OCI-LY7 (cell line): ENCODE results near the gene KLHL21. TPM values are rescaled to one million over a fixed set of nuclear protein-coding genes. Genes with fewer than 3 reads are reported as not detected.
A peak's percentile ranks its signal among the peaks of the same experiment; 100 is the strongest.

Source experiments
- BruUV-seq: library from RNA; stranded (reverse); fragments of 400-500 nt; replicated peaks from 2 replicates; lab custom pipeline; 2021; lab: Mats Ljungman, UMichigan
- CTCF ChIA-PET: fragments of 300-600 bp; sonication (Branson Sonifier 250); formaldehyde crosslinking; loops from one replicate; lab custom pipeline; 2022; ENCODE audit warnings: antibody characterized with exemption; ENCODE audit not compliant: unreplicated experiment; lab: Charles Lee
- POLR2A ChIA-PET: fragments of 300-600 bp; sonication (Branson Sonifier 250); formaldehyde crosslinking; loops from one replicate; lab custom pipeline; 2022; ENCODE audit warnings: antibody characterized with exemption; lab: Charles Lee
- DNase-seq: peaks from one replicate; pipeline ENCODE4 v3.0.0-alpha.2; 2015; ENCODE audit warnings: low spot score
- H2AFZ ChIP-seq: fragments of 200-600 bp; sonication (generic), shearing (Covaris generic); 2 replicates; pipeline ENCODE4 v1.6.1; 2014; ENCODE audit warnings: mild to moderate bottlenecking, antibody characterized with exemption, low read length, moderate library complexity
- H3K27ac ChIP-seq: fragments of 200-600 bp; sonication (generic); 2 replicates; pipeline ENCODE4 v1.5.1; 2014; ENCODE audit warnings: mixed run types, low read depth, mild to moderate bottlenecking, moderate library complexity, low read length, inconsistent platforms; ENCODE audit not compliant: poor library complexity, severe bottlenecking
- H3K36me3 ChIP-seq: fragments of 200-600 bp; sonication (generic); 2 replicates; pipeline ENCODE4 v1.6.1; 2014; ENCODE audit warnings: mild to moderate bottlenecking, antibody characterized with exemption, low read length, moderate library complexity, mixed read lengths; ENCODE audit not compliant: insufficient read depth
- H3K4me1 ChIP-seq: fragments of 200-600 bp; sonication (generic); 2 replicates; pipeline ENCODE4 v1.5.1; 2014; ENCODE audit warnings: mild to moderate bottlenecking, low read length; ENCODE audit not compliant: insufficient read depth, poor library complexity, severe bottlenecking
- H3K4me2 ChIP-seq: fragments of 200-600 bp; sonication (generic); 2 replicates; pipeline ENCODE4 v1.6.1; 2014; ENCODE audit warnings: mild to moderate bottlenecking, low read length
- H3K4me3 ChIP-seq: fragments of 200-600 bp; sonication (generic); 2 replicates; pipeline ENCODE4 v1.5.1; 2014; ENCODE audit warnings: mild to moderate bottlenecking, low read depth, low read length; ENCODE audit not compliant: poor library complexity, severe bottlenecking
- H3K79me2 ChIP-seq: fragments of 200-600 bp; sonication (generic); 2 replicates; pipeline ENCODE4 v1.6.1; 2016; ENCODE audit warnings: low read depth, mild to moderate bottlenecking, low read length, moderate library complexity, mixed read lengths; ENCODE audit not compliant: insufficient read depth
- H3K9me2 ChIP-seq: fragments of 200-600 bp; sonication (generic); 2 replicates; pipeline ENCODE4 v1.6.1; 2016; ENCODE audit warnings: mild to moderate bottlenecking, low read length, mixed read lengths; ENCODE audit not compliant: insufficient read depth
- H3K9me3 ChIP-seq: fragments of 200-600 bp; sonication (generic); 2 replicates; pipeline ENCODE4 v1.6.1; 2014; ENCODE audit warnings: mild to moderate bottlenecking, mixed run types, low read length, mixed read lengths
- H4K20me1 ChIP-seq: fragments of 200-600 bp; sonication (generic); 2 replicates; pipeline ENCODE4 v1.6.1; 2014; ENCODE audit warnings: mild to moderate bottlenecking, antibody characterized with exemption, low read length, moderate library complexity, mixed read lengths; ENCODE audit not compliant: insufficient read depth
- CTCF ChIP-seq: fragments of 200-600 bp; sonication (generic); conservative IDR thresholded peaks from 2 replicates; pipeline ENCODE4 v1.5.1; 2014; ENCODE audit warnings: mild to moderate bottlenecking, antibody characterized with exemption, low read length, moderate library complexity, mixed read lengths
- EZH2phosphoT487 ChIP-seq: fragments of 200-600 bp; sonication (generic); IDR thresholded peaks from 2 replicates; pipeline ENCODE4 v1.6.1; 2018; ENCODE audit warnings: low read depth, borderline replicate concordance, mild to moderate bottlenecking, mixed run types, antibody characterized with exemption, low read length, moderate library complexity, mixed read lengths
- intact Hi-C: fragments of 100-400 bp; cut with micrococcal nuclease; formaldehyde crosslinking; loops from one replicate; pipeline ENCODE4 v1.10.0; 2022; ENCODE audit not compliant: unreplicated experiment
- total RNA-seq, 2 experiments: library from RNA; depleted of rRNA in 1 of 2; stranded (reverse); fragments of >200 nt in 1 of 2; shearing (Covaris generic) in 1 of 2; gene quantifications; 2 replicates each; pipeline ENCODE4 v1.2.3, GENCODE V29; 2014 to 2022

Gene KLHL21
- total RNA-seq, 2 experiments from 2014 or later, result 7.4 to 7.6 TPM

GRCh38 chr1:6586404-6586816 is 16.3 kb downstream of the KLHL21 start:
- no peak overlapping the region for H2AFZ ChIP-seq
- peak overlapping the region; percentile 13; the same call in 1 of the 2 replicates for H3K4me2 ChIP-seq
- H3K4me1 ChIP-seq, result peaks cover 23% of the 10 kb centered on the region
- TF ChIP-seq CTCF (no peak), EZH2phosphoT487 (no peak)
- H3K27ac ChIP-seq, result no peak overlapping the region
- no peaks in the 10 kb centered on the region for H3K9me2 ChIP-seq
- no peaks in the 10 kb centered on the region for H3K9me3 ChIP-seq
- no TSS peak for BruUV-seq
- no peak overlapping the region for H3K4me3 ChIP-seq
- H3K36me3 ChIP-seq, result peaks cover 42% of the 10 kb centered on the region
- intact Hi-C loops, result no loop called here
- ChIA-PET CTCF (no interaction called here), POLR2A (interaction anchor here (0.6 kb wide), 1 partner anchor 13 kb away, joined by 3 read pairs; no protein-coding TSS in a partner anchor)
- DNase-seq, result no peak
- H3K79me2 ChIP-seq, result peaks cover 5% of the 10 kb centered on the region; the same call in 1 of the 2 replicates
- H4K20me1 ChIP-seq, result no peaks in the 10 kb centered on the region

GRCh38 chr1:6585841-6586240 is 16.8 kb downstream of the KLHL21 start:
- TF ChIP-seq CTCF, result no peak
- TF ChIP-seq EZH2phosphoT487, result no peak
- POLR2A ChIA-PET, result no interaction called here
- no peak overlapping the region for H3K27ac ChIP-seq
- BruUV-seq, result no TSS peak
- peaks cover 29% of the 10 kb centered on the region for H3K4me1 ChIP-seq
- intact Hi-C loops, result no loop called here
- no peak for DNase-seq
- peaks cover 41% of the 10 kb centered on the region for H3K36me3 ChIP-seq
- no peak overlapping the region for H2AFZ ChIP-seq
- peaks cover 11% of the 10 kb centered on the region for H3K79me2 ChIP-seq
- no peak overlapping the region for H3K4me2 ChIP-seq
- H3K9me2 ChIP-seq, result no peaks in the 10 kb centered on the region
- H4K20me1 ChIP-seq, result no peaks in the 10 kb centered on the region
- H3K4me3 ChIP-seq, result no peak overlapping the region
- H3K9me3 ChIP-seq, result no peaks in the 10 kb centered on the region
- CTCF ChIA-PET, result no interaction called here

- no TSS peak for BruUV-seq
- intact Hi-C loops, result no loop called here
- CTCF ChIA-PET, result no interaction called here
Measured at GRCh38 chr1:6585081-6585722, 17.5 kb downstream of the KLHL21 start.

More at GRCh38 chr1:6585081-6585722, 17.5 kb downstream of the KLHL21 start:
- DNase-seq, result no peak
- Histone ChIP-seq H3K4me2 (peak overlapping the region; percentile 9; the same call in 1 of the 2 replicates), H3K4me3 (no peak overlapping the region), H3K36me3 (peaks cover 34% of the 10 kb centered on the region), H3K4me1 (peaks cover 33% of the 10 kb centered on the region), H3K9me3 (no peaks in the 10 kb centered on the region), H3K9me2 (no peaks in the 10 kb centered on the region), H4K20me1 (no peaks in the 10 kb centered on the region), H2AFZ (no peak overlapping the region), H3K79me2 (peaks cover 17% of the 10 kb centered on the region), H3K27ac (no peak overlapping the region)
- TF ChIP-seq EZH2phosphoT487, result no peak
- no peak for TF ChIP-seq CTCF
- POLR2A ChIA-PET, result no interaction called here
